ENCODE data around the gene SPSB1.

GRCh38 chr1:9350013-9350908 is 57.6 kb downstream of the SPSB1 start:
- TF ChIP-seq OVOL3 (tag by site-specific recombination; IDR thresholded peaks at IDR 0.05) (no peak), CTCF (tag by site-specific recombination; IDR thresholded peaks at IDR 0.05) (no peak), REST (tag by site-specific recombination; IDR thresholded peaks at IDR 0.05) (no peak), ZNF114 (tag by site-specific recombination; IDR thresholded peaks at IDR 0.05) (no peak), ZNF560 (tag by site-specific recombination; IDR thresholded peaks at IDR 0.05; ENCODE audit: borderline replicate concordance) (no peak), ZNF670 (tag by site-specific recombination; IDR thresholded peaks at IDR 0.05; ENCODE audit: low read depth) (no peak), ELK4 (IDR thresholded peaks at IDR 0.05; ENCODE audit: borderline replicate concordance, low read depth, low read length) (no peak), PATZ1 (tag by site-specific recombination; IDR thresholded peaks at IDR 0.05) (no peak), INSM2 (tag by site-specific recombination; IDR thresholded peaks at IDR 0.05) (no peak), TRIM28 (IDR thresholded peaks at IDR 0.05; ENCODE audit: borderline replicate concordance, low read length) (no peak), ZBTB11 (tag by site-specific recombination; conservative IDR thresholded peaks at IDR 0.05; ENCODE audit: low read depth) (no peak), BCL6B (tag by site-specific recombination; IDR thresholded peaks at IDR 0.05) (no peak), PRDM10 (tag by site-specific recombination; IDR thresholded peaks at IDR 0.05) (no peak), ZBTB26 (tag by site-specific recombination; optimal IDR thresholded peaks at IDR 0.05) (no peak)
